ENCODE data around the gene ACSL1. TPM values are rescaled to one million over a fixed set of nuclear protein-coding genes. Genes with fewer than 3 reads are reported as not detected.

The ACSL1 gene
- total and polyA plus RNA-seq, 9 of the 15 experiments (the other 6 are each of a cell fraction or from before 2014, with no cell fraction given) = 6.7 to 24.1 (median 15.0) TPM

- TF ChIP-seq TEAD1 (CRISPR knock-in tag; IDR thresholded peaks at IDR 0.05) = peak; percentile 87 to 96
- no peak for TF ChIP-seq ZNF277 (CRISPR knock-in tag; IDR thresholded peaks at IDR 0.05; ENCODE audit: borderline replicate concordance)
- TF ChIP-seq HMBOX1 (IDR thresholded peaks at IDR 0.05) = peak; percentile 54; the same call in 1 of the 2 replicates
- no peak for TF ChIP-seq ZNF586 (CRISPR knock-in tag; conservative IDR thresholded peaks at IDR 0.05)
- peak; percentile 98 for TF ChIP-seq MYC (IDR thresholded peaks at IDR 0.05; ENCODE audit: low read depth, low read length)
- peak; percentile 69; the same call in 1 of the 2 replicates for TF ChIP-seq MYC (CRISPR knock-in tag; IDR thresholded peaks at IDR 0.05; ENCODE audit: borderline replicate concordance, low read depth)
- TF ChIP-seq, protein P1, sequence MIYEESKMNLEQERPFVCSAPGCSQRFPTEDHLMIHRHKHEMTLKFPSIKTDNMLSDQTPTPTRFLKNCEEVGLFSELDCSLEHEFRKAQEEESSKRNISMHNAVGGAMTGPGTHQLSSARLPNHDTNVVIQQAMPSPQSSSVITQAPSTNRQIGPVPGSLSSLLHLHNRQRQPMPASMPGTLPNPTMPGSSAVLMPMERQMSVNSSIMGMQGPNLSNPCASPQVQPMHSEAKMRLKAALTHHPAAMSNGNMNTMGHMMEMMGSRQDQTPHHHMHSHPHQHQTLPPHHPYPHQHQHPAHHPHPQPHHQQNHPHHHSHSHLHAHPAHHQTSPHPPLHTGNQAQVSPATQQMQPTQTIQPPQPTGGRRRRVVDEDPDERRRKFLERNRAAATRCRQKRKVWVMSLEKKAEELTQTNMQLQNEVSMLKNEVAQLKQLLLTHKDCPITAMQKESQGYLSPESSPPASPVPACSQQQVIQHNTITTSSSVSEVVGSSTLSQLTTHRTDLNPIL (CRISPR knock-in tag; IDR thresholded peaks at IDR 0.05) = no peak
- peak; percentile 92 for TF ChIP-seq KDM5B (IDR thresholded peaks at IDR 0.05; ENCODE audit: insufficient replicate concordance, low read depth, low read length)
- no peak for TF ChIP-seq SAFB2 (IDR thresholded peaks at IDR 0.05; ENCODE audit: borderline replicate concordance, low read depth, low read length, severe bottlenecking)
- TF ChIP-seq, protein P2, sequence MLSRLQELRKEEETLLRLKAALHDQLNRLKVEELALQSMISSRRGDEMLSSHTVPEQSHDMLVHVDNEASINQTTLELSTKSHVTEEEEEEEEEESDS (CRISPR knock-in tag; IDR thresholded peaks at IDR 0.05) = no peak
- TF ChIP-seq MLX (CRISPR knock-in tag; conservative IDR thresholded peaks at IDR 0.05) = no peak
- TF ChIP-seq CTBP1 (IDR thresholded peaks at IDR 0.05; ENCODE audit: borderline replicate concordance) = peak; percentile 93
- peak; percentile 99 for TF ChIP-seq THRAP3 (IDR thresholded peaks at IDR 0.05; ENCODE audit: borderline replicate concordance)
- TF ChIP-seq ZNF75A (CRISPR knock-in tag; IDR thresholded peaks at IDR 0.05) = no peak
- TF ChIP-seq ARNT (IDR thresholded peaks at IDR 0.05) = no peak; a peak in 1 of 4 replicates
- peak; percentile 87 for TF ChIP-seq ZZZ3 (IDR thresholded peaks at IDR 0.05)
- peak; percentile 89 for TF ChIP-seq E2F8 (IDR thresholded peaks at IDR 0.05; ENCODE audit: low read depth, partially characterized antibody)
- no peak; the same call in 1 of the 2 replicates for TF ChIP-seq PHF21A (IDR thresholded peaks at IDR 0.05; ENCODE audit: borderline replicate concordance, low read depth)
- TF ChIP-seq ZNF24 (IDR thresholded peaks at IDR 0.05) = peak; percentile 69
- TF ChIP-seq CHD2 (IDR thresholded peaks at IDR 0.05; ENCODE audit: low read depth, low read length) = peak; percentile 73; the same call in 1 of the 2 replicates
Measured at GRCh38 chr4:184733654-184734524, 91.9 kb downstream of the ACSL1 start, which contains the start of gene CENPU (continued).

All from K562 (cell line).